Measurements from ENCODE around the gene PPP1R12B. TPM values are rescaled to one million over a fixed set of nuclear protein-coding genes. Genes with fewer than 3 reads are reported as not detected.
A peak's percentile ranks its signal among the peaks of the same experiment; 100 is the strongest.

Gene PPP1R12B
- total and polyA plus RNA-seq, 4 donors: 6.0 to 122 (median 22.0) TPM

- Histone ChIP-seq H3K27ac (ENCODE audit: low read depth in 1 of 2, low read length in 1 of 2) (peak overlapping the region in 1 of 2 donors; percentile 38), H3K9me3 (ENCODE audit: control insufficient read depth in 4 of 4, insufficient read depth in 3 of 4, low read length in 3 of 4) (no peaks in the 10 kb centered on the region), H3K4me1 (ENCODE audit: control insufficient read depth in 5 of 5, insufficient read depth in 5 of 5, low read length in 5 of 5) (peaks cover 0 to 35% (median 4%) of the 10 kb centered on the region in 5 donors), H3K36me3 (ENCODE audit: control insufficient read depth in 4 of 4, insufficient read depth in 4 of 4, low read length in 4 of 4) (peaks cover 0 to 22% (median 9%) of the 10 kb centered on the region in 4 donors), H3K4me3 (no peak overlapping the region), H3K27me3 (ENCODE audit: control insufficient read depth in 3 of 3, insufficient read depth in 3 of 3, low read length in 2 of 3) (no peaks in the 10 kb centered on the region), H3K9ac (ENCODE audit: insufficient read depth in 1 of 2, low read length in 2 of 2) (no peak overlapping the region)
- no peak for TF ChIP-seq CTCF (IDR thresholded peaks at IDR 0.05; ENCODE audit: control extremely low read depth, extremely low read depth)
- DNase-seq (no peak), ATAC-seq (ENCODE audit: insufficient read depth, low FRiP score) (no peak)
Measured at GRCh38 chr1:202569393-202570322, 221.2 kb downstream of the PPP1R12B start.

- WGBS, 2 donors: 60 to 65% methylated on average over 3 of the region's 3 CpGs
- DNase-seq (peak; percentile 48 to 65 (median 64)), ATAC-seq (ENCODE audit: insufficient read depth, low FRiP score) (peak; percentile 55)
- H3K27me3 ChIP-seq (ENCODE audit: control insufficient read depth in 3 of 3, insufficient read depth in 3 of 3, low read length in 2 of 3): no peaks in the 10 kb centered on the region
- H3K9ac ChIP-seq (ENCODE audit: insufficient read depth in 1 of 2, low read length in 2 of 2): no peak overlapping the region
- peaks cover 3 to 12% (median 9%) of the 10 kb centered on the region in 4 donors for H3K36me3 ChIP-seq (ENCODE audit: control insufficient read depth in 4 of 4, insufficient read depth in 4 of 4, low read length in 4 of 4)
- H3K27ac ChIP-seq (ENCODE audit: low read depth in 1 of 2, low read length in 1 of 2): no peak overlapping the region
- peak; percentile 35 for TF ChIP-seq CTCF (IDR thresholded peaks at IDR 0.05; ENCODE audit: control extremely low read depth, extremely low read depth)
- H3K4me3 ChIP-seq: no peak overlapping the region
- H3K9me3 ChIP-seq (ENCODE audit: control insufficient read depth in 4 of 4, insufficient read depth in 3 of 4, low read length in 3 of 4): no peaks in the 10 kb centered on the region
- H3K4me1 ChIP-seq (ENCODE audit: control insufficient read depth in 5 of 5, insufficient read depth in 5 of 5, low read length in 5 of 5): peaks cover 3 to 45% (median 11%) of the 10 kb centered on the region in 5 donors
Measured at GRCh38 chr1:202571719-202572339, 223.3 kb downstream of the PPP1R12B start.

GRCh38 chr1:202572867-202573266 is 224.4 kb downstream of the PPP1R12B start:
- H3K9ac ChIP-seq (ENCODE audit: insufficient read depth in 1 of 2, low read length in 2 of 2): no peak overlapping the region
- H3K27me3 ChIP-seq (ENCODE audit: control insufficient read depth in 3 of 3, insufficient read depth in 3 of 3, low read length in 2 of 3): no peaks in the 10 kb centered on the region
- H3K9me3 ChIP-seq (ENCODE audit: control insufficient read depth in 4 of 4, insufficient read depth in 3 of 4, low read length in 3 of 4): no peaks in the 10 kb centered on the region
- H3K4me1 ChIP-seq (ENCODE audit: control insufficient read depth in 5 of 5, insufficient read depth in 5 of 5, low read length in 5 of 5): peaks cover 4 to 45% (median 20%) of the 10 kb centered on the region in 5 donors
- ATAC-seq (ENCODE audit: insufficient read depth, low FRiP score) (no peak), DNase-seq (no peak)
- H3K36me3 ChIP-seq (ENCODE audit: control insufficient read depth in 4 of 4, insufficient read depth in 4 of 4, low read length in 4 of 4): peaks cover 3 to 11% (median 8%) of the 10 kb centered on the region in 4 donors
- no peak overlapping the region for H3K4me3 ChIP-seq
- no peak for TF ChIP-seq CTCF (IDR thresholded peaks at IDR 0.05; ENCODE audit: control extremely low read depth, extremely low read depth)
- 84 to 88% methylated on average over 1 of the region's 1 CpG for WGBS, 2 donors
- H3K27ac ChIP-seq (ENCODE audit: low read depth in 1 of 2, low read length in 1 of 2): no peak overlapping the region
